ENCODE measurements around the gene CA5B. TPM values are rescaled to one million over a fixed set of nuclear protein-coding genes. Genes with fewer than 3 reads are reported as not detected.
"Not testable (repeated sequence)": the region's sequence is repeated elsewhere in the genome, so short reads cannot be mapped to it uniquely, and the experiment has no call there.

CA5B gene
- total RNA-seq, 1 donor from 2014 or later = 4.2 TPM

DNA sequence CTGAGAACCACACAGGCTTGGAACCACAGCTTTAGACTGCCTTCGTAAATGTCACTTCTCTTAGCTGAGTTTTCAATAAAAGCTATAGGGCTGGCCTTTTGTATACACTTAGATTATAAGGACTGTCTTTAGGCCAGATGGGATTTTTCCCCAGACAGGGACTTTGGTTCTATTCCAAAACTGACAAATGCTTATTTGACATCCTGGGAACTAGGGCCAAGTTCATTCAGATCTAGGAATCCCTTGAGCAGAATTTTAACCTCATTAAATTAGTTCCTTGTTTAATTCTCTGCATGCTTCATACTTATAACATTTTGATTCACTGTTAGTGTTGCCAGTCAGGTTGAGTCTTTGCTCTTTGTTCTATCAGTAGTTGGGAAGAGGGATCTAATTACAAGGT lies 75.3 kb downstream of the CA5B start:
- peaks cover 6 to 35% (median 11%) of the 10 kb centered on the region in 3 donors for H3K36me3 ChIP-seq (ENCODE audit: control insufficient read depth in 3 of 3, insufficient read depth in 3 of 3, low read length in 3 of 3)

DNA sequence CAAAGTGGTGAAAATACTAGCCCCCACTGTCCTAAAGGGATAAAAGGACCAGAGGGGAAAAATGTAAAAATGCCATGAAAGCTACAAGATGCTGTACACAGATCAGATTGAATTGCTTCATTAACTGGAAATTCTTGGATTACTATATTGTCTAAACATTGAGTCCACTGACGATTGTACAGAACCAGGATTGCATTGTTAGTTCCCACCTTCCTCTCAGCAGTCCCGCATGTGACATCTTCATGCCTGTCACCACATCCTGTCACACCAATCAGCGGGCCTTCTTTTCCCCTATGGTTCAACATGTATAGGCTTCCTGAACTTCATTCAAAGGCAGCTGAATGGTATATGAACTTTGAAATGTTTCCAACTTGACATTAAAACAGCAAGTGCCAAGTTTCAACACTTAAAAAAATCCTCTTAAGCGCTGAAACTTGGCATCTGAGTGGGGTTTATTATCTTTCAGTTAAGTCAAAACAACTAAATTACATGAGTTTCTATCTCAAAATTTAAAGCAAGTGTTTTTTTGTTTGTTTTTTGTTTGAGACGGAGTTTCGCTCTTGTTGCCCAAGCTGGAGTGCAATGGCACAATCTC lies 76.8 kb downstream of the CA5B start:
- no peaks in the 10 kb centered on the region for H3K27me3 ChIP-seq (ENCODE audit: control insufficient read depth in 3 of 3, insufficient read depth in 3 of 3, low read length in 3 of 3)
- peaks cover 5 to 30% (median 7%) of the 10 kb centered on the region in 3 donors for H3K36me3 ChIP-seq (ENCODE audit: control insufficient read depth in 3 of 3, insufficient read depth in 3 of 3, low read length in 3 of 3)
- H3K9me3 ChIP-seq (ENCODE audit: control insufficient read depth in 3 of 3, low read length in 3 of 3) = no peaks in the 10 kb centered on the region
- no peaks in the 10 kb centered on the region for H3K4me1 ChIP-seq (ENCODE audit: control insufficient read depth in 3 of 3, insufficient read depth in 3 of 3, low read length in 3 of 3)
- H3K4me3 ChIP-seq (ENCODE audit: low read length in 3 of 3) = no peak overlapping the region
- no peak overlapping the region for H3K27ac ChIP-seq (ENCODE audit: low read depth, low read length)
- no peak overlapping the region for H3K9ac ChIP-seq (ENCODE audit: low read depth in 1 of 3, low read length in 3 of 3)

More for the DNA sequence above, 75.3 kb downstream of the CA5B start:
- Histone ChIP-seq H3K4me1 (ENCODE audit: control insufficient read depth in 3 of 3, insufficient read depth in 3 of 3, low read length in 3 of 3) (no peaks in the 10 kb centered on the region), H3K9ac (ENCODE audit: low read depth in 1 of 3, low read length in 3 of 3) (peak overlapping the region in 1 of 3 donors; percentile 24), H3K27ac (ENCODE audit: low read depth, low read length) (no peak overlapping the region), H3K27me3 (ENCODE audit: control insufficient read depth in 3 of 3, insufficient read depth in 3 of 3, low read length in 3 of 3) (no peaks in the 10 kb centered on the region), H3K9me3 (ENCODE audit: control insufficient read depth in 3 of 3, low read length in 3 of 3) (no peaks in the 10 kb centered on the region), H3K4me3 (ENCODE audit: low read length in 3 of 3) (no peak overlapping the region)

DNA sequence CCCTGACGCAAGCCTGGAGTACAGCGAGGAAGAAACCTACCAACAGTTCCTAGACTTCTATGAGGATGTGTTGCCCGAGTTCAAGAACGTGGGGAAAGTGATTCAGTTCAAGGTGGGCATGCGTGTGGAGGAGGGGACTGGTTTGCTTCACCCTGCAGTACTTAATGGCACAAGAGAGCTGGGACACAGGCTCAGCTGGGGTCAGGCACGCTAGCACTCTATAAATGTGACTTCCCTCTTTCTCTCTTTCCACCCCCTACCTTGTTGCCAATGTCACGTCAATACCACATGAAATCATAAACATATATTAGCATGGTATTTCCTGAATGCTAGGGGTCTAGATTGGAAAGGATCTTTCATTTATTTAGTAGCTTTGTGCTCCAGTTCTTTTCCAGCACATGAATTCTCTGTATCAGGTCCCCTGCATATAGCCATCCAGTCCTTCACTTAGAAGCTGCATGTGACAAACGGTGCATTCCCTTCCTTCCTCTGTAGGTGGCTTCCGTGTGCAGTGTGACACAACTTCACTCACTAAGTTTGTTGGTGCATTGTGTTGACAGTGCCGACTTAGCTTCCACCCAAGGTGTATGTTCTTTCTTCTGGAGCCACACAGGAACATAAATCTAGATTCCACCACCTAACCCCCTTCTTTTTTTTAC lies 77.8 kb downstream of the CA5B start:
- H3K9ac ChIP-seq (ENCODE audit: low read depth in 1 of 3, low read length in 3 of 3) = no peak overlapping the region
- no peaks in the 10 kb centered on the region for H3K4me1 ChIP-seq (ENCODE audit: control insufficient read depth in 3 of 3, insufficient read depth in 3 of 3, low read length in 3 of 3)
- H3K27me3 ChIP-seq (ENCODE audit: control insufficient read depth in 3 of 3, insufficient read depth in 3 of 3, low read length in 3 of 3) = no peaks in the 10 kb centered on the region
- H3K9me3 ChIP-seq (ENCODE audit: control insufficient read depth in 3 of 3, low read length in 3 of 3) = no peaks in the 10 kb centered on the region
- H3K27ac ChIP-seq (ENCODE audit: low read depth, low read length) = no peak overlapping the region
- no peak overlapping the region for H3K4me3 ChIP-seq (ENCODE audit: low read length in 3 of 3)
- H3K36me3 ChIP-seq (ENCODE audit: control insufficient read depth in 3 of 3, insufficient read depth in 3 of 3, low read length in 3 of 3) = peaks cover 4 to 39% (median 11%) of the 10 kb centered on the region in 3 donors

DNA sequence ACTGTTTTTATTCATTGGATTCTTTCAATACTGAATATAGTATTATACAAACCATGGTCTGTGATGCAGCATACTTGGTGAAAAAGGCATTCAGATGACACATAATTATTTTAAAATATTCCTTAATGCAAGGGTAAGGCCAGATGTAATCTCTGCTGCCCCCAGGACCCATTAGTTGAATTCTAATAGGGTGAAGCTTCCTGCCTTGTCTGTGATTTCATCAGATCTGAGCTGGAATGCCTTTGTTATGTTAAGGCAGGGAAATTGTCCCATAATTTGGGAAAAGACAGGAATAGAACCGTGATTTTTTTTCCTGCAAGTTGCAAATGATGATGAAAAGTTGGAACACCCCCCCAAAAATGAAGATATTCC lies 78.4 kb downstream of the CA5B start:
- no peaks in the 10 kb centered on the region for H3K9me3 ChIP-seq (ENCODE audit: control insufficient read depth in 3 of 3, low read length in 3 of 3)
- no peaks in the 10 kb centered on the region for H3K27me3 ChIP-seq (ENCODE audit: control insufficient read depth in 3 of 3, insufficient read depth in 3 of 3, low read length in 3 of 3)
- H3K27ac ChIP-seq (ENCODE audit: low read depth, low read length) = no peak overlapping the region
- H3K4me3 ChIP-seq (ENCODE audit: low read length in 3 of 3) = no peak overlapping the region
- peaks cover 5 to 39% (median 11%) of the 10 kb centered on the region in 3 donors for H3K36me3 ChIP-seq (ENCODE audit: control insufficient read depth in 3 of 3, insufficient read depth in 3 of 3, low read length in 3 of 3)
- no peak overlapping the region for H3K9ac ChIP-seq (ENCODE audit: low read depth in 1 of 3, low read length in 3 of 3)
- H3K4me1 ChIP-seq (ENCODE audit: control insufficient read depth in 3 of 3, insufficient read depth in 3 of 3, low read length in 3 of 3) = no peaks in the 10 kb centered on the region

DNA sequence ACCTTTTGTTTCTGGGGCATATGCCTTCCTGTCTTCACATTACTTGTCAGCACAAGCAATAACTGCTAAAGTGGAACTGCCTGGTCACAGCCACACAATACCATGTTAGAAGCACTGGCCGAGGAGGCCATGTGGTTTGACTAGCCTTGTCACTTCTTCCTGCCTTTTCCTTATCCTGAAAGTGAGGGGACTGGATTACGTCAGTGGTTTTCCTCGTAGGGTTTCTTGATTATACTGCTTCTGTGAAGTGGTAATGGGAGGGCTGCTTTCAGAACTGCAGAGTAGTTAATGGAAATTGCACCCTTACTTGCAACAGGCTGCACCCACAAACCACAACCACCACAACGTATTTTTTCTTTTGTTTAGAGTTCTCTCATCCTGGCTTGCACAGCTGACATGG lies 78.8 kb downstream of the CA5B start:
- no peak overlapping the region for H3K4me3 ChIP-seq (ENCODE audit: low read length in 3 of 3)
- H3K36me3 ChIP-seq (ENCODE audit: control insufficient read depth in 3 of 3, insufficient read depth in 3 of 3, low read length in 3 of 3) = peaks cover 5 to 39% (median 11%) of the 10 kb centered on the region in 3 donors
- no peaks in the 10 kb centered on the region for H3K9me3 ChIP-seq (ENCODE audit: control insufficient read depth in 3 of 3, low read length in 3 of 3)
- no peaks in the 10 kb centered on the region for H3K4me1 ChIP-seq (ENCODE audit: control insufficient read depth in 3 of 3, insufficient read depth in 3 of 3, low read length in 3 of 3)
- H3K9ac ChIP-seq (ENCODE audit: low read depth in 1 of 3, low read length in 3 of 3) = no peak overlapping the region
- H3K27ac ChIP-seq (ENCODE audit: low read depth, low read length) = no peak overlapping the region
- no peaks in the 10 kb centered on the region for H3K27me3 ChIP-seq (ENCODE audit: control insufficient read depth in 3 of 3, insufficient read depth in 3 of 3, low read length in 3 of 3)

DNA sequence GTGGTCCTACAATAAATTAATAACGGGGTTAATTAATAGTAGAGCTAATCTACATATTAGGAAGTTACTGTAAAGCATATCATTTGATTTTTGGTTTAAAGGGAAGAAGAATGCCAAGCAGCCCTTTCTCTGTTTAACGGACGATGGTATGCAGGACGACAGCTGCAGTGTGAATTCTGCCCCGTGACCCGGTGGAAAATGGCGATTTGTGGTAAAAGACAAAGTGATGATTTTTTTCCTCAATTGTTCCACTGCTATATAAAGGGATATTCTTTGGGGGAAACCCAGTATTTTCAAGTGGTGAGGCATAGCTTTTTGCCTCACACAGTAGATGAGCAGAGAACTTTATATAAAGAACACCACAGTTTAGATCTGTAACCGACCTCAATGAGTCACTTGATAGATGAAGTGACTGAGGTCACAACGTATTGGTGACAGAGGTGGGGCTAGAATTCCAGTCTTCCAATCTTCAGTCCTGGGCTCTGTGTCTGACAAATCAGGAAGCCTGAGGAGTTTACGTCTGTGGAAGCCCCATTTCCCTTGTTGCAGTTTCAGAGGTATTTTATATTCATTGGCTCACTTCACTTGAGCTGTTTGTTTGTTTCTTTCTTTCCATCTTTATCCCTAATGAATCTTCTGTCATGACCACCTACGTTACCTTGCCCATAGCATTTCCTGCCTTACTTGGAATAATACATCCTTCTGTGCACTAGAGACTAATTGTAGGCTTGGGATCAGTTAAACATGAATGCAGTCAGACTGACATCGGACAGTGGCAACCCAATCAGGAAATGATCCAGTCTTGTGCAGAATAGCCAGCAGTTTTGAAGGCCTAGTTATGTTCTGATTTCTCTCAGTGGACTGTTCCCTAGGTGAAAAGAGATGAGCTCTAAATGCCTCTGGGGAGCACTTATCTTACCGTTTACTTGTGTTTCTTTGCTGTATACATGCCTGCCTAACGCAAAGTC lies 82.3 kb downstream of the CA5B start:
- Histone ChIP-seq H3K4me1 (ENCODE audit: control insufficient read depth in 3 of 3, insufficient read depth in 3 of 3, low read length in 3 of 3) (no peaks in the 10 kb centered on the region), H3K27ac (ENCODE audit: low read depth, low read length) (no peak overlapping the region), H3K4me3 (ENCODE audit: low read length in 3 of 3) (no peak overlapping the region), H3K36me3 (ENCODE audit: control insufficient read depth in 3 of 3, insufficient read depth in 3 of 3, low read length in 3 of 3) (peaks cover 4 to 34% (median 10%) of the 10 kb centered on the region in 3 donors), H3K27me3 (ENCODE audit: control insufficient read depth in 3 of 3, insufficient read depth in 3 of 3, low read length in 3 of 3) (no peaks in the 10 kb centered on the region), H3K9ac (ENCODE audit: low read depth in 1 of 3, low read length in 3 of 3) (no peak overlapping the region), H3K9me3 (ENCODE audit: control insufficient read depth in 3 of 3, low read length in 3 of 3) (no peaks in the 10 kb centered on the region)

DNA sequence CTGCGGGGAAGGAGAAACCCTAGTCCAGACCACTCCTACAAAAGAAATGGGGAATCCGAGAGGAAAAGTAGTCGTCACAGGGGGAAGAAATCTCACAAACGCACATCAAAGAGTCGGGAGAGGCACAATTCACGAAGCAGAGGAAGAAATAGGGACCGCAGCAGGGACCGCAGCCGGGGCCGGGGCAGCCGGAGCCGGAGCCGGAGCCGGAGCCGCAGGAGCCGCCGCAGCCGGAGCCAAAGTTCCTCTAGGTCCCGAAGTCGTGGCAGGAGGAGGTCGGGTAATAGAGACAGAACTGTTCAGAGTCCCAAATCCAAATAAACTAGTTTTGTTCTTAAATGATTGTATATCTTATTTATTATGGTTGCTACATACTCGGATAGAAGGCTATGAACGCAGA lies 84.9 kb downstream of the CA5B start:
- H3K27me3 ChIP-seq (ENCODE audit: control insufficient read depth in 3 of 3, insufficient read depth in 3 of 3, low read length in 3 of 3) = no peaks in the 10 kb centered on the region
- peaks cover 4 to 22% (median 14%) of the 10 kb centered on the region in 3 donors for H3K36me3 ChIP-seq (ENCODE audit: control insufficient read depth in 3 of 3, insufficient read depth in 3 of 3, low read length in 3 of 3)

DNA sequence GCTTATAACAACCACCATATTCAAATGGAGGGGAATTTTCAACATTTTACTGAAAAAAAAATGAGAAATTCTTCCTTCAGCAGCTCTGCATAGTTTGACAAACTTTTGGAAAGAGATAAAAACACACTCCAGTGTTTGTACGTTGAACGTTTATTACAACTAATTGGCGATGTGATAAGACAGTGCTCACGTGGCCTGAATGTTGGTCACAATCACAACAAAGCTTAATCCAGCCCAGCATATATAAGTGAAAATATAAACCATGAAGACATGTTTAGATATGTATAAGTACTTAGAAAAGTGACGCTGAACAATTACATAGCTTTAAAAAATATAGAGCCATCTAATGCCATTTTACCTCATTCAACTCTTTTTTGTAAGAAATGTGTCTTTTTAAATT lies 87.9 kb downstream of the CA5B start:
- H3K9ac ChIP-seq (ENCODE audit: low read depth in 1 of 3, low read length in 3 of 3) = no peak overlapping the region
- H3K27me3 ChIP-seq (ENCODE audit: control insufficient read depth in 3 of 3, insufficient read depth in 3 of 3, low read length in 3 of 3) = no peaks in the 10 kb centered on the region
- peaks cover 3 to 12% (median 10%) of the 10 kb centered on the region in 3 donors for H3K36me3 ChIP-seq (ENCODE audit: control insufficient read depth in 3 of 3, insufficient read depth in 3 of 3, low read length in 3 of 3)
- no peaks in the 10 kb centered on the region for H3K4me1 ChIP-seq (ENCODE audit: control insufficient read depth in 3 of 3, insufficient read depth in 3 of 3, low read length in 3 of 3)
- no peaks in the 10 kb centered on the region for H3K9me3 ChIP-seq (ENCODE audit: control insufficient read depth in 3 of 3, low read length in 3 of 3)
- H3K27ac ChIP-seq (ENCODE audit: low read depth, low read length) = no peak overlapping the region
- H3K4me3 ChIP-seq (ENCODE audit: low read length in 3 of 3) = no peak overlapping the region

More for the DNA sequence above, 84.9 kb downstream of the CA5B start:
- H3K27ac ChIP-seq (ENCODE audit: low read depth, low read length) = no peak overlapping the region
- H3K4me3 ChIP-seq (ENCODE audit: low read length in 3 of 3) = no peak overlapping the region
- no peaks in the 10 kb centered on the region for H3K4me1 ChIP-seq (ENCODE audit: control insufficient read depth in 3 of 3, insufficient read depth in 3 of 3, low read length in 3 of 3)
- H3K9me3 ChIP-seq (ENCODE audit: control insufficient read depth in 3 of 3, low read length in 3 of 3) = no peaks in the 10 kb centered on the region
- H3K9ac ChIP-seq (ENCODE audit: low read depth in 1 of 3, low read length in 3 of 3) = no peak overlapping the region

DNA sequence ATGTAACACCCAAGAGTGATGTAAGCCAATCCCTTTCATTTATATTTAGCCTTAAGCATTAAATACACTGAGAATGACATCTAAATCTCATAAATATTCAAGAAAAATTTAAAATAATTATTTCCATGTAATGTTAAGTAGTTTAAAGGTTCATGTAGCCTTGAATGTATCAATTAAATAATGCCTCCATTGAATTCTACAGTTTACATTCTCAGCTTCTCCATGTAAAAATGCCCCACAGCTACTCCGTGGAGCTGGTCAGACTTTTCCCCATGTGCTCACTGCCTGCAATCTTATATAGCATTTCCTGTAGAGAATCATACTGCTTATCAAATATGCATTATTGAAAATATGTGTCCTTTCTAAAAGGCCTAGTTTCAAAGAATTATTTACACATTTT lies 91.1 kb downstream of the CA5B start:
- H3K27me3 ChIP-seq (ENCODE audit: control insufficient read depth in 3 of 3, insufficient read depth in 3 of 3, low read length in 3 of 3) = no peaks in the 10 kb centered on the region
- no peaks in the 10 kb centered on the region for H3K9me3 ChIP-seq (ENCODE audit: control insufficient read depth in 3 of 3, low read length in 3 of 3)
- H3K27ac ChIP-seq (ENCODE audit: low read depth, low read length) = no peak overlapping the region
- no peak overlapping the region for H3K9ac ChIP-seq (ENCODE audit: low read depth in 1 of 3, low read length in 3 of 3)
- no peak overlapping the region for H3K4me3 ChIP-seq (ENCODE audit: low read length in 3 of 3)
- peaks cover 2 to 8% (median 4%) of the 10 kb centered on the region in 3 donors for H3K36me3 ChIP-seq (ENCODE audit: control insufficient read depth in 3 of 3, insufficient read depth in 3 of 3, low read length in 3 of 3)
- H3K4me1 ChIP-seq (ENCODE audit: control insufficient read depth in 3 of 3, insufficient read depth in 3 of 3, low read length in 3 of 3) = no peaks in the 10 kb centered on the region

DNA sequence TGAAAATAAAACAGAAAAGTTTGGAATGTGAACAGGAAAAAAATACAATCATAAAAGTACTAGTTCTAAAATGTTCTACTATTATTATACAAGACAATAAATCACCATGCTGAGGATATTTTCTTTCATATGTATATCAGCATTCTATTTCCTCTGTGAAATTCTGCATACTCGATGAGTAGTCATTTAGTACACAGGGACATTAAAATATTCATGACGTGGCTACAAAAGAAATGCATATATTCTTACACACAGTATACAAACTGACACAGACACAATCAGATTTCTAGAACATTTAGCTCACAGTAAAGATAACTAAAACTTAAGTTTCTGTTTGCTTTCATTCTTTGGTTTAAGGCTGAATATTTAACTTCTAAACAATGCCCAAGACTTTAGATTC lies 93.3 kb downstream of the CA5B start:
- not testable (repeated sequence) for H3K27ac ChIP-seq (ENCODE audit: low read depth, low read length); H3K27me3 ChIP-seq (ENCODE audit: control insufficient read depth in 3 of 3, insufficient read depth in 3 of 3, low read length in 3 of 3); H3K36me3 ChIP-seq (ENCODE audit: control insufficient read depth in 3 of 3, insufficient read depth in 3 of 3, low read length in 3 of 3); H3K4me3 ChIP-seq (ENCODE audit: low read length in 3 of 3); H3K9ac ChIP-seq (ENCODE audit: low read depth in 1 of 3, low read length in 3 of 3); H3K4me1 ChIP-seq (ENCODE audit: control insufficient read depth in 3 of 3, insufficient read depth in 3 of 3, low read length in 3 of 3); H3K9me3 ChIP-seq (ENCODE audit: control insufficient read depth in 3 of 3, low read length in 3 of 3)

Data from skeletal muscle tissue (tissue), 4 donors.